Raji (cell line): ENCODE measurements around the gene ITSN2.

Source experiments
- POLR2A ChIP-seq: IDR thresholded peaks from 2 replicates; pipeline ENCODE4 v1.6.1; 2011; ENCODE audit warnings: low read depth, low read length, control low read depth; ENCODE audit not compliant: insufficient read depth

The ITSN2 gene

DNA sequence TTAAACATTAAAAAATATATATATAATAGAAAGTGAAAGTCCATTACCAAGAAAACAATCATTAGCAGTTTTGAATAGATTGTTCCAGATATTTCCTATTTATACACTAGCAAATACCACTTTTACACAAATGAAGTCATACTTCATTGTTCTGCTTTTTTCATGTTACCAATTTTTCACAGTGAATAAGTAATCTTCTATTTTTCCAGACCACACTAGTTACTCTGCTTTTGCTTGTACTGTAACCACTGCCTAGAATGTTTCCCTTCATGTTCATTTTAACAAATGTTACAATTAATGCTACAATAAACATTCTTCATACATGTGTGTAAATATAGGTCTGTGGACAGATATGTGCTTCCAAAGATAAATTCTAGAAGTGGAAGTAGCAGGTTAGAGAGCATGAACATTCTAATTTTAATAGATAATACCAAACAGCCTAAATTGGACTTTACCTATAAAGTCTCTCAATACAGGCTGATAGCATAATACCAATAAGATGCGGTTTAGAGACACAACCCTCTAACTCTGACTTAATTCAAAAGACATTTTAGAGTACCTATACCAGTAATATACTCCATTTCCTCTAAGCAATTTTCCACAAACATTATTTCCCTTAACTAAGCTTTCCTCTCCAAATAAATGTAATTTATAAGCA is 17.0 kb downstream of the ITSN2 start:
- TF ChIP-seq POLR2A: no peak

- TF ChIP-seq POLR2A: peak; percentile 49; the same call in 1 of the 2 replicates
Observed at GRCh38 chr2:24342110-24342910, 18.0 kb downstream of the ITSN2 start.

DNA sequence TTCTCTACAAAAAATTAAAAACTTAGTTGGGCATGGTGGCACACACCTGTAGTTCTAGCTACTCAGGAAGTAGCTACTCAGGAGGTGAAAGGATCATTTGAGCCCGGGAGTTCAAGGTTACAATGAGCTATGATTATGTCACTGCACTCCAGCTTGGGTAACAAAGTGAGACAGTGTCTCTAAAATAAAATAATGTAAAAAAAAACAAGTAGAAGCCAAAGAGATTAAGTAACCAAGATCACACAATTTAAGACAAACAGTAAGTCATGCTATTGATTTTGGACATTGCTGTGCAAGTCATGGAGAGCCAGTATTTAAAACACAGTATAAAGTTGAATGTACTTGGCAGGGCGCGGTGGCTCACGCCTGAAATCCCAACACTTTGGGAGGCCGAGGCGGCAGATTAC is 20.5 kb downstream of the ITSN2 start:
- no peak for TF ChIP-seq POLR2A

- TF ChIP-seq POLR2A: no peak
Observed at GRCh38 chr2:24337890-24338289, 22.4 kb downstream of the ITSN2 start.

- no peak for TF ChIP-seq POLR2A
Observed at GRCh38 chr2:24336811-24337210, 23.5 kb downstream of the ITSN2 start.

DNA sequence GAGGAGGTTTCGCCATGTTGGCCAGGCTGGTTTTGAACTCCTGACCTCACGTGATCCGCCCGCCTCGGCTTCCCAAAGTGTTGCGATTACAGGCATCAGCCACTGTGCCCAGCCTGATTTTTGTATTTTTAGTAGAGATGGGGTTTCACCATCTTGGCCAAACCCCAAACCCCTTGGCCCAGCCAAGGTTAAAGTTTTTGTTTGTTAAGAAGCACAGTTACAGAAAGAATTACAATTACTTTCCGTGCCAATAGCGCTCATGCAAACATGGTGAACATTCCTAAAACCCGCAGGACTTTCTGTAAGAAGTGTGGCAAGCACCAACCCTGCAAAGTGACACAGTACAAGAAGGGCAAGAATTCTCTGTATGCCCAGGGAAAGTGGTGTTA is 26.1 kb downstream of the ITSN2 start:
- TF ChIP-seq POLR2A: no peak

- no peak for TF ChIP-seq POLR2A
Observed at GRCh38 chr2:24332791-24333540, 27.4 kb downstream of the ITSN2 start.

GRCh38 chr2:24330161-24330560 is 30.2 kb downstream of the ITSN2 start:
- no peak for TF ChIP-seq POLR2A

GRCh38 chr2:24329700-24330099 is 30.6 kb downstream of the ITSN2 start:
- TF ChIP-seq POLR2A: no peak

- no peak for TF ChIP-seq POLR2A
Observed at GRCh38 chr2:24328010-24328409, 32.3 kb downstream of the ITSN2 start.

DNA sequence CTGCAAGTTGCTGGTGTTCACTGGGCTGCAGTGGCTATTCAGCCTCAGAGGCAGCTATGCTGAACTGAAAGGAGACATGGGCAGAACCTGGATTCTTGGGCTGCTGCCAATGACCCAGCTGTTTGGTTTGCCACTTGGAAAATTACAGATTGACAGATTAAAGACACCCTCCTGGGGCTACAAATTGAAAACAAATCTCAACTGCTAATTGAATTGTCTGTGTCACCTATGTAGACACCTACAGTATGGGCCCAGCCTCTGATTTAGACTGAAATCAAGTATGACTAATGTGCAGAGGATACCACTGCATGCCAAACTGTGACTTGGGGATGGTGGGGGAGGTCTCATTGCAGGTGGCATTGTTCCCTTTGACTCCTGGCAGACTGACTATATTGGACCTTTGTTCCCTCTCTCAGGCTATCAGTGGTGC is 42.8 kb downstream of the ITSN2 start:
- no peak for TF ChIP-seq POLR2A

DNA sequence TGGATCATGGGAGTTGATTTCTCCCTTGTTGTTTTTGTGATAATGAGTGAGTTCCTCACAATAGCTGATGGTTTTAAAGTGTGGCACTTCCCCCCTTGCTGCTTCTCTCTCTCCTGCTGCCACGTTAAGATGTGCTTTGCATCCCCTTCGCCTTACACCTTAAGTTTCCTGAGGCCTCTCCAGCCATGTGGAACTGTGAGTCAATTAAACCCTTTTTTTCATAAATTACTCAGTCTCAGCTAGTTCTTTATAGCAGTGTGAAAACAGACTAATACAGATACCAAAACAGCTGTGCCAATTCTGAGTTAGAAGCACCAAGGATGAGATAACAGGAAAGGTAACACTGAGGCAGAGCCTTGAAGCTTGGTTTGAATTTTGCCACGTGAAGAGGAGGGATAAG is 44.7 kb downstream of the ITSN2 start:
- no peak for TF ChIP-seq POLR2A

- TF ChIP-seq POLR2A: no peak
Observed at GRCh38 chr2:24313744-24314632, 46.3 kb downstream of the ITSN2 start.

DNA sequence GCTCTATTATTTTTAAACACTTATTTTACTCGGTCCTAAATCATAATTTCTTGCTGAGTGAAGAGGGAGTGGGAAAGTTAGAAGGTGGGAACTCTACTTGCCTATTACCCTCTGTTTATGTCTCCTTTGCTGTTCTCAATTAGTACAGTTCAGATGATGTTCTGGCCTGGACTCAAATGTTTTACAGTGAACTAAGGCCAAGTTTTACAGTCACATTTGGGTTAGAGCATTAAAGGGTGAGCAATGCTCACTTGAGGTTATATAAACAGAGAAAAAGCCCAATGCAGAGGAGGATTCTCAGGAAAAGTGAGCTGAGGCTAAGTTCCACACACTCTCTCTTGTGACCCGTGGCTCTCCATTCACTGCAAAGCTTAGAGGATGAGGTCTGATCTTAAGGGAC is 52.4 kb downstream of the ITSN2 start:
- TF ChIP-seq POLR2A: no peak

DNA sequence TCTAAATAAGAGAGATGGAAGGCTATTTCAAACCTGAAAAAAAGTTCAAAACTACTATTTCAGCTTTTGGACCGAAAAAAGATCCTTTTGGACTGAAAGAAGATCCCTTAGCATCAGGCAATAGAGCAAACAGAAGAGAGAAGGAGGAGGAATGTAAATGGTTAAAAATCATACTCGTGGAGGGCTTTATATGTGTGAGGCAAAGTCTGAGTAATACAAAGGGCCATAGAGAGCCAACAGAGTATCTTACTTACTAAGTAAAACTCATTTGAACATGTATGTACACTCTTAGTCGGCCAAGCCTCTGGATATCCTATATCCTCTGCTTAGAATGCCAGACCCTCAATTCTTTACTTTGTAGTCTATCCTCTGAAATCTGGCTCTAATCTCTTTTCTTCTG is 55.7 kb downstream of the ITSN2 start:
- no peak for TF ChIP-seq POLR2A
